ENCODE results near the gene VCY1B. TPM values are rescaled to one million over a fixed set of nuclear protein-coding genes. Genes with fewer than 3 reads are reported as not detected.
"Not testable (repeated sequence)": the region's sequence is repeated elsewhere in the genome, so short reads cannot be mapped to it uniquely, and the experiment has no call there.

VCY1B gene
- total RNA-seq: not detected
- long read RNA-seq: 0 reads

GRCh38 chrY:14055927-14056326, at the start of gene VCY1B:
Gene VCY1B, plus strand, starts transcription at chrY:14056227. Its CDS starts 63 bp downstream, at chrY:14056290.
- H3K27me3 ChIP-seq; H3K27ac ChIP-seq; H3K36me3 ChIP-seq; H3K4me1 ChIP-seq; H3K9me3 ChIP-seq; H3K4me3 ChIP-seq; DNase-seq; ATAC-seq; intact Hi-C loops (cut with DNase I): not testable (repeated sequence)

GRCh38 chrY:14011916-14012315, 44.1 kb upstream of the VCY1B start:
- DNase-seq; H3K4me3 ChIP-seq; H3K27ac ChIP-seq; H3K9me3 ChIP-seq; H3K36me3 ChIP-seq; ATAC-seq; H3K4me1 ChIP-seq; H3K27me3 ChIP-seq; intact Hi-C loops (cut with DNase I): not testable (repeated sequence)

DNA sequence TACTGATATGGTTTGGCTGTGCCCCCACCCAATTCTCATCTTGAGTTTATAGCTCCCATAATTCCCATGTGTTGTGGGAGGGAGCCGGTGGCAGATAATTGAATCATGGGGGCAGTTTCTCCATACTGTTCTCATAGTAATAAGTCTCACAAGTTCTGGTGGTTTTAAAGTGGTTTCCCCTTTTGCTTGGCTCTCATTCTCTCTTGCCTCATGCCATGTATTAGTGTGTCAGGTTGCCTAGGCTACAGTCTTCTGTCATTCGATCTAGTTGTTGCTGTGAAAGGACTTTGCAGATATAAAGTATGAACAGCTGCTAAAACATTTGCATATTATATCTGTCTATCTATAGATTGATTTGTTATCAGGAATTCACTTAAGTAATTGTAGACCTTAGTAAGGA, 25.6 kb upstream of the VCY1B start:
- ATAC-seq; intact Hi-C loops (cut with DNase I); H3K36me3 ChIP-seq; H3K27ac ChIP-seq; H3K9me3 ChIP-seq; H3K27me3 ChIP-seq; DNase-seq; H3K4me1 ChIP-seq; H3K4me3 ChIP-seq: not testable (repeated sequence)

DNA sequence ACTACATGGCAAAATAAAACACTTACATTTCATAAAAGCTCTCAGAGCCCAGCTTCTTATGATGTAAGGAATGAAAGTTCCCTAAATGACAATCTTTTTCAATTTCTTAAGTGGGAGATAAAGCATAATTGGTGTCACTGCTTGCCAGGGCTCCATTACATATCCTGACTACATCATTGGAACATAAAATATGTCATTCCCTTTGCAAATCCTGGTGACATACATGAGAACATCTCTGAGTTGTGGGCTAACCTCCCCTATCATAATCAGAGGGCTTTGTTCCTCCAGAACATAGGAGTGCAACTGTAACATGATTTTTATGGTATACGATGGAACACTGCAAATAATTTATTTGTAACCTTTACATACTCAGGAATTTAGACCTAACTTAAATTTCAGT, 29.9 kb downstream of the VCY1B start:
- TF ChIP-seq CTCF (IDR thresholded peaks at IDR 0.05): no peak
- no peaks in the 10 kb centered on the region for H3K36me3 ChIP-seq
- no peaks in the 10 kb centered on the region for H3K9me3 ChIP-seq
- H3K27ac ChIP-seq: no peak overlapping the region
- H3K4me1 ChIP-seq: no peaks in the 10 kb centered on the region
- no peaks in the 10 kb centered on the region for H3K27me3 ChIP-seq
- no peak overlapping the region for H3K4me3 ChIP-seq
- intact Hi-C loops (cut with DNase I): no loop called here
- DNase-seq (no peak), ATAC-seq (no peak)

Other genes starting within 250 kb of the VCY1B start
- not detected for gene VCY, start 69.8 kb upstream of the VCY1B start, total RNA-seq